ENCODE data around the gene TEX19. TPM values are rescaled to one million over a fixed set of nuclear protein-coding genes. Genes with fewer than 3 reads are reported as not detected.

Gene TEX19, protein sequence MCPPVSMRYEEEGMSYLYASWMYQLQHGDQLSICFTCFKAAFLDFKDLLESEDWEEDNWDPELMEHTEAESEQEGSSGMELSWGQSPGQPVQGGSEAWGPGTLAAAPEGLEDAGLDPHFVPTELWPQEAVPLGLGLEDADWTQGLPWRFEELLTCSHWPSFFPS
- total RNA-seq (not detected), polyA plus RNA-seq (not detected)

GRCh38 chr17:82358465-82359350, at the start of gene TEX19:
TSS of gene TEX19 (plus strand) at chr17:82359247. CDS start at chr17:82362151, 2,904 bp downstream.
- no peak for FAIRE-seq
- WGBS, 2 donors = 65 to 81% methylated on average over 21 of the region's 21 CpGs

DNA sequence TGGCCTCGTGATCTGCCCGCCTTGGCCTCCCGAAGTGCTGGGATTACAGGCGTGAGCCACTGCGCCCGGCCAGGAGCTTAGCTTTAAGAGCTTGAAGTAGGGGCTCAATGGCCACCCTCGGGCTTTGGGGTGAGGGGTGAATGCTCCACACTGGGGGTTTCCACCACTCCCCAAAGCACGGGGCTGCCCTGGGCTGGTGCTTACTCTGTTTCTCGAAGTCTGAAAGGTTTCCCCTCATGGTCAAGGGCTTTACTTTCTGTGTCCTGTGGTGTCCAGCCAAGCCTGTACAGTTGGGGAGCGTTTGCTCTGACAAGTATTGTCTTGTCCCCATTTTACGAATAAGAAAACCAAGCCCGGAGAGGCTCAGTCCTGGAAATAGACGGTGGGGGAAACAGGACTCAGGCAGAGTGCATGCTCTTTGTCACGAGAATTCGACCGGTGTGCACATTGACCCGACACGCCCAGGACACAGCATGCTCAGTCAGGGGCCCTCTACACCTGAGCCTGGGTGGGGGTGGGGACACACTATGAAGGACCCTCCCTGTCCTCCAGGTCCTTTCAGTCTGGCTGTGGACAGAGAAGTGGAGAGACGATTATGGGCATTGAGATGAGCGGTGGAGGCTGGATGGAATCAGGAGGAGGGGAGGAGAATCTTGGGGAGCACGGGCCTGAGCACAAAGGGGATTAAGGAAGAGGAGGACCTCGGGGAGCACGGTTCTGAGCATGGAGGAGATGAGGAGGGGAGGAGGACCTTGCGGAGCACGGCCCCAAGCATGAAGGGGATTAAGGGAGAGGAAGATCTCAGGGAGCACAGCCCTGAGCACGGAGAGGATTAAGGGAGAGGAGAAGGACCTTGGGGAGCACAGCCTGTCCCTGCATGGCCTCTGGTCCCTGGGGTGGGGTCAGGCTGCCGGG, 49.1 kb upstream of the TEX19 start:
- H3K4me1 ChIP-seq = no peaks in the 10 kb centered on the region
- intact Hi-C loops (cut with DNase I) = no loop called here
- H3K27me3 ChIP-seq = no peaks in the 10 kb centered on the region
- no peak overlapping the region for H3K27ac ChIP-seq
- DNase-seq (no peak), FAIRE-seq (no peak), ATAC-seq (no peak)
- H3K9me3 ChIP-seq = no peaks in the 10 kb centered on the region
- WGBS, 2 donors = 60 to 71% methylated on average over 26 to 27 of the region's 27 CpGs
- no peaks in the 10 kb centered on the region for H3K36me3 ChIP-seq
- no peak overlapping the region for H3K4me3 ChIP-seq
- TF ChIP-seq CTCF (IDR thresholded peaks at IDR 0.05) = no peak

More at GRCh38 chr17:82358465-82359350, at the start of gene TEX19:
- DNase-seq (no peak), ATAC-seq (no peak)
- Histone ChIP-seq H3K27me3 (no peaks in the 10 kb centered on the region), H3K27ac (no peak within 1 kb of the TSS), H3K4me3 (no peak within 1 kb of the TSS), H3K9me3 (no peaks in the 10 kb centered on the region), H3K4me1 (peaks cover 0 to 10% (median 6%) of the 10 kb centered on the region in 3 donors), H3K36me3 (no peaks in the 10 kb centered on the region)
- intact Hi-C loops (cut with DNase I) = loop anchor here in 1 of 3 donors (10.0 kb wide), 3 partner anchors 136 to 416 kb away; no protein-coding TSS in a partner anchor
- TF ChIP-seq CTCF (IDR thresholded peaks at IDR 0.05) = no peak

DNA sequence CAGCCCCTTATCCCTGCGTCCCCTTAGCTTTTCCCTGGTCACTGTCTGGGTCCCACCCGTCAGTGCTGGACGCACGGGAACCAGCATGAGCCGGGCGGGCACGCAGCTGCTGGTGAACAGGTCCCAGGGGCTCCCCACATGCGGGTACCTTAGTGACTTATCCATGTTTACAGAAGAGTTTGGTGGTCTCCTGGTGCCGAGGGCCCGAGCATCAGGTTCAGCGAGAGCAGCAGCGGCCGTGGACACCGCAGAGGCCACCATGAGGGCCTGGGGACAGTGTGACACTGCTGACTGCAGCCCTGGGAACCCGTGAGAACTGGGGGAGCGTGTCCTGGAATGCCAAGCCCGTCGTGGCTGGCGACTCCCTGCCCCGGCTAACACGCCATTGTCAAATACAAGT, 48.2 kb upstream of the TEX19 start:
- H3K9me3 ChIP-seq = no peaks in the 10 kb centered on the region
- no peaks in the 10 kb centered on the region for H3K36me3 ChIP-seq
- H3K4me1 ChIP-seq = no peaks in the 10 kb centered on the region
- FAIRE-seq (no peak), ATAC-seq (no peak), DNase-seq (no peak)
- no peak for TF ChIP-seq CTCF (IDR thresholded peaks at IDR 0.05)
- 67 to 81% methylated on average over 21 of the region's 21 CpGs for WGBS, 2 donors
- H3K27ac ChIP-seq = no peak overlapping the region
- intact Hi-C loops (cut with DNase I) = no loop called here
- H3K4me3 ChIP-seq = no peak overlapping the region
- no peaks in the 10 kb centered on the region for H3K27me3 ChIP-seq

GRCh38 chr17:82311971-82312370, 47.1 kb upstream of the TEX19 start:
- H3K27ac ChIP-seq = no peak overlapping the region
- H3K36me3 ChIP-seq = no peaks in the 10 kb centered on the region
- no peaks in the 10 kb centered on the region for H3K9me3 ChIP-seq
- intact Hi-C loops (cut with DNase I) = no loop called here
- TF ChIP-seq CTCF (IDR thresholded peaks at IDR 0.05) = no peak
- FAIRE-seq = no peak
- H3K4me1 ChIP-seq = no peaks in the 10 kb centered on the region
- H3K4me3 ChIP-seq = no peak overlapping the region
- DNase-seq = no peak
- ATAC-seq = no peak
- no peaks in the 10 kb centered on the region for H3K27me3 ChIP-seq
- WGBS, 2 donors = 83 to 92% methylated on average over 13 of the region's 13 CpGs

Measured in pancreas (tissue), 10 donors.